Spleen (tissue), 11 donors: Measurements from ENCODE around the gene CXCL16. TPM values are rescaled to one million over a fixed set of nuclear protein-coding genes. Genes with fewer than 3 reads are reported as not detected.
"Not testable (repeated sequence)": the region's sequence is repeated elsewhere in the genome, so short reads cannot be mapped to it uniquely, and the experiment has no call there.

Experiments
- DNase-seq: peaks from one replicate; pipeline ENCODE4 v3.0.0-alpha.2; 2020
- H3K27ac ChIP-seq, 8 donors: fragments of 200-600 bp; sonication (generic) in 7 of 8; 1 replicate in 4 of 8; 2 replicates in 4 of 8; pipeline versions ENCODE4 v1.5.0 to v1.8.0; 2016 to 2021; ENCODE audit warnings: inconsistent platforms in 4 of 8, mild to moderate bottlenecking in 4 of 8, moderate library complexity in 1 of 8
- H3K27me3 ChIP-seq, 7 donors: fragments of 200-600 bp; sonication (generic) in 6 of 7; replicated peaks in 1 of 7; 1 replicate in 4 of 7; 2 replicates in 3 of 7; pipeline versions ENCODE4 v1.5.0 to v1.8.0; 2016 to 2021; ENCODE audit warnings: inconsistent platforms in 3 of 7, mild to moderate bottlenecking in 1 of 7
- H3K36me3 ChIP-seq, 6 donors: fragments of 200-600 bp; sonication (generic) in 5 of 6; 1 replicate in 4 of 6; 2 replicates in 2 of 6; pipeline versions ENCODE4 v1.5.0 to v1.8.0; 2016 to 2021; ENCODE audit warnings: inconsistent platforms in 2 of 6
- H3K4me1 ChIP-seq, 6 donors: fragments of 200-600 bp; sonication (generic) in 5 of 6; 1 replicate in 3 of 6; 2 replicates in 3 of 6; pipeline versions ENCODE4 v1.5.0 to v1.8.0; 2016 to 2021; ENCODE audit warnings: inconsistent platforms in 3 of 6
- H3K4me3 ChIP-seq, 8 donors: fragments of 200-600 bp; sonication (generic) in 7 of 8; 1 replicate in 4 of 8; 2 replicates in 4 of 8; pipeline versions ENCODE4 v1.5.0 to v1.8.0; 2016 to 2021; ENCODE audit warnings: inconsistent platforms in 4 of 8, mild to moderate bottlenecking in 4 of 8, moderate library complexity in 2 of 8
- H3K9me3 ChIP-seq, 8 donors: fragments of 200-600 bp; sonication (generic) in 7 of 8; 1 replicate in 4 of 8; 2 replicates in 4 of 8; pipeline versions ENCODE4 v1.5.0 to v1.8.0; 2016 to 2021; ENCODE audit warnings: inconsistent platforms in 4 of 8
- POLR2A ChIP-seq, 3 donors: fragments of 450-650 bp; IDR thresholded peaks; one replicate each; pipeline ENCODE4 v1.5.1; 2017; ENCODE audit warnings: antibody characterized with exemption in 3 of 3, mild to moderate bottlenecking in 1 of 3
- POLR2AphosphoS5 ChIP-seq, 3 donors: sonication (generic); formaldehyde crosslinking; IDR thresholded peaks; one replicate each; pipeline ENCODE4 v1.5.1; 2017; ENCODE audit warnings: antibody characterized with exemption in 3 of 3
- WGBS, 5 donors: extraction: QIAGEN DNeasy Blood & Tissue Kit in 3 of 5; methylation state at CpG; one replicate each; pipeline versions ENCODE4 v1.1.5 to v1.1.7; 2013 to 2018; 5-methylcytosine and 5-hydroxymethylcytosine counted together
- intact Hi-C: fragments of 100-400 bp; cut with DNase I; formaldehyde crosslinking; loops from one replicate; pipeline ENCODE4 v1.15.0; 2023; ENCODE audit warnings: low total_unique reads
- polyA plus RNA-seq, 3 donors: library from polyadenylated mRNA; stranded (reverse); fragments of 200-250 nt; gene quantifications; one replicate each; pipeline ENCODE4 v1.2.1, GENCODE V29; 2013
- total RNA-seq, 7 donors: library from RNA; depleted of rRNA in 3 of 7; stranded (reverse); fragments of >200 nt in 3 of 7; fragmentation: NEBNext Ultra II Directional in 4 of 7; extraction: Animal tissue kit (Norgen Biotek cat#: 25700) in 4 of 7; gene quantifications; one replicate each; pipeline versions ENCODE4 v1.1.0 to v1.2.1, GENCODE V29; 2016 to 2021
- TF ChIP-seq, protein P1 (sequence below), 11 experiments: fragments of 200-600 bp in 7 of 11; fragments of 450-650 bp in 4 of 11; sonication (generic) in 4 of 11; IDR thresholded peaks in 8 of 11; conservative IDR thresholded peaks in 3 of 11; 1 replicate in 7 of 11; 2 replicates in 4 of 11; pipeline versions ENCODE4 v1.4.0 to v1.8.0; 2016 to 2021; ENCODE audit warnings: antibody characterized with exemption in 11 of 11, inconsistent platforms in 4 of 11, mild to moderate bottlenecking in 1 of 11
- donor health status: healthy with polysubstance abuse.
- donor health status: DM: no; HTN: no; CAD: no; lungs with moderate emphysema.
- donor health status: DM: no; HTN: no; CAD: no.
- donor health status: Bipolar disorder and iron deficiency.
- donor health status: healthy.
- donor health status: DM: no; HTN: no; CAD: no.
- donor health status: DM: yes; HTN: yes; CAD: no.

Gene CXCL16
- total and polyA plus RNA-seq, 10 donors: 11.5 to 104 (median 58.7) TPM

DNA sequence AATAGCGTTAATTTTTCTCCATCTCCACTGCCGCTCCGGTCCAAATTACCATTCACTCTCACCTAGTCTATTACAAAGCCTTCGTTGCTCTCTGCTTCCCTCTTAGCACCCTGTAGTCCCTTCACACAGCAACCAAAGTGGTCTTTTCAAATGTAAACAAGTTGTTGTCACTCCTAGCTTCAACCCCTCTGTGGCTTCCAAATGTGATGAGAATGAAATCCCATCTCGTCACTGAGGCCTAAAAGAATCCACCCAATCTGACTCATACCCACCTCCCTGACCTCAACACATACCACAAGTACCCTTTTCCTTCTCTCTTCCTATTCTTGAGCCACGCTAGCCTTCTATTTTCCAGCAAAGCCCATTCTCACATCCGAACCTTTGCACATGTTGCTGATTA, 33.6 kb downstream of the CXCL16 start:
- TF ChIP-seq POLR2AphosphoS5 (IDR thresholded peaks at IDR 0.05): no peak
- TF ChIP-seq, protein P1, sequence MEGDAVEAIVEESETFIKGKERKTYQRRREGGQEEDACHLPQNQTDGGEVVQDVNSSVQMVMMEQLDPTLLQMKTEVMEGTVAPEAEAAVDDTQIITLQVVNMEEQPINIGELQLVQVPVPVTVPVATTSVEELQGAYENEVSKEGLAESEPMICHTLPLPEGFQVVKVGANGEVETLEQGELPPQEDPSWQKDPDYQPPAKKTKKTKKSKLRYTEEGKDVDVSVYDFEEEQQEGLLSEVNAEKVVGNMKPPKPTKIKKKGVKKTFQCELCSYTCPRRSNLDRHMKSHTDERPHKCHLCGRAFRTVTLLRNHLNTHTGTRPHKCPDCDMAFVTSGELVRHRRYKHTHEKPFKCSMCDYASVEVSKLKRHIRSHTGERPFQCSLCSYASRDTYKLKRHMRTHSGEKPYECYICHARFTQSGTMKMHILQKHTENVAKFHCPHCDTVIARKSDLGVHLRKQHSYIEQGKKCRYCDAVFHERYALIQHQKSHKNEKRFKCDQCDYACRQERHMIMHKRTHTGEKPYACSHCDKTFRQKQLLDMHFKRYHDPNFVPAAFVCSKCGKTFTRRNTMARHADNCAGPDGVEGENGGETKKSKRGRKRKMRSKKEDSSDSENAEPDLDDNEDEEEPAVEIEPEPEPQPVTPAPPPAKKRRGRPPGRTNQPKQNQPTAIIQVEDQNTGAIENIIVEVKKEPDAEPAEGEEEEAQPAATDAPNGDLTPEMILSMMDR (IDR thresholded peaks at IDR 0.05 in 8 of 11, conservative IDR thresholded peaks at IDR 0.05 in 3 of 11): no peak
- TF ChIP-seq POLR2A (IDR thresholded peaks at IDR 0.05): no peak
- H3K27me3 ChIP-seq: no peaks in the 10 kb centered on the region
- intact Hi-C loops: loop anchor here (10.0 kb wide), 1 partner anchor 179 kb away; no protein-coding TSS in a partner anchor
- peaks cover 13 to 56% (median 38%) of the 10 kb centered on the region in 6 donors for H3K4me1 ChIP-seq
- H3K27ac ChIP-seq: no peak overlapping the region
- DNase-seq: no peak
- no peak overlapping the region for H3K4me3 ChIP-seq
- H3K9me3 ChIP-seq: no peaks in the 10 kb centered on the region
- H3K36me3 ChIP-seq: no peaks in the 10 kb centered on the region
- 82 to 87% (median 85%) methylated on average over 7 of the region's 7 CpGs for whole genome bisulfite sequencing, 5 donors

DNA sequence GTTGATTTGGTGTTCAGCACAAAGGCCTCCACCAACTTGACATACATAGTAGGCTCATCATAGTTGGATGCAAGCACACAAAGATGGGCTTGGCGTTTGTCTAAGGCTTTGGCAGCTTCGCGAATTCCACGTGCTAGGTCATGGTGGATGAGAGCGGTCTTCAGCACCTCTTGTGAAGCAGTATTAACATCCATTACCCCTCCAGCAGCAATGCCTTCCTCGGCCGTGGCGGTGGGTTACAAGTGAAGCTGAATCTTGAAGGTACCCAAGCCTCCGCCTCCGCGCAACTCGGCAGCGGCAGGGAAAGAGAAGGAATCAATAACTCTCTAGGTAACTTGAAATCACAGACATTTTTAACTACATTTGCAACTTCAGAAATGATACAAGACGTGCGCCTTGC, 34.7 kb downstream of the CXCL16 start:
- DNase-seq: no peak
- Histone ChIP-seq H3K4me3 (peak overlapping the region in 1 of 8 donors; percentile 86), H3K9me3 (no peaks in the 10 kb centered on the region), H3K4me1 (peaks cover 13 to 50% (median 35%) of the 10 kb centered on the region in 6 donors), H3K36me3 (peaks cover 0 to 4% (median 0%) of the 10 kb centered on the region in 6 donors), H3K27me3 (no peaks in the 10 kb centered on the region), H3K27ac (no peak overlapping the region)
- TF ChIP-seq, protein P1 (IDR thresholded peaks at IDR 0.05 in 8 of 11, conservative IDR thresholded peaks at IDR 0.05 in 3 of 11): no peak
- no peak for TF ChIP-seq POLR2A (IDR thresholded peaks at IDR 0.05)
- intact Hi-C loops: loop anchor here (10.0 kb wide), 1 partner anchor 180 kb away; no protein-coding TSS in a partner anchor
- WGBS, 5 donors: 96 to 97% (median 97%) methylated on average over 15 of the region's 15 CpGs

DNA sequence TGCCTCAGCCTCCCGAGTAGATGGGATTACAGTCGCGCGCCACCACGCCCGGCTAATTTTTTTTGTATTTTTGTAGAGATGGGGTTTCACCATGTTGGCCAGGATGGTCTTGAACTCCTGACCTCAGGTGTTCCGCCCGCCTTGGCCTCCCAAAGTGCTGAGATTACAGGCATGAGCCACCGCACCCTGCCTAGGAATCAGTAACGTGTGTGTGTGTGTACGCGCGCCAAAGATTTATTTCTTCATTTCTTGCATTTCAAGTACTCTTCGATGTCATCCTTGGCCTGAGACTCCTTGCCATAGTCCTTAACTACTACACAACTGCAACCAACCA, 35.2 kb downstream of the CXCL16 start:
- intact Hi-C loops: loop anchor here (10.0 kb wide), 1 partner anchor 180 kb away; no protein-coding TSS in a partner anchor
- H3K27ac ChIP-seq: peak overlapping the region in 7 of 8 donors; percentile 85 to 93 (median 88)
- not testable (repeated sequence) for DNase-seq

DNA sequence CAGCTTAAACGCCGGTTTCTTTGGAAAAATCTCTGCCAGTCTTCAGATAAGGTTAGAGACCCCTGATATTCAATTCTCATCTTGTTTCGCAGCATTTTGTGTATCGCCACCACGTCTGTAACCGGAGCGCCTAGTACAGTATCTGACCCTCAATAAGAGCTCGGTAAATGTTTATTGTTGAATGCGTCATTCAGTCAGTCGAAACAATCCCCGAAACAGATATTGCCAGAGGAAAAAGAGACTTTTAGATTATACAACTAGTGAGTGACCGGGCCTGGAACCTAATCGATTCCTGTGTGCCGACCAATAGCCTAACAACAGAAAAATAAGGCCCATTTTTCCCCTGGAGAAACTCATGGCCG, 36.4 kb downstream of the CXCL16 start:
- WGBS, 5 donors: 9 to 11% (median 10%) methylated on average over 15 of the region's 15 CpGs
- Histone ChIP-seq H3K4me3 (peak overlapping the region; percentile 86 to 99 (median 97)), H3K27ac (peak overlapping the region; percentile 82 to 93 (median 88)), H3K36me3 (peaks cover 0 to 6% (median 0%) of the 10 kb centered on the region in 6 donors), H3K27me3 (no peaks in the 10 kb centered on the region), H3K9me3 (no peaks in the 10 kb centered on the region), H3K4me1 (peaks cover 13 to 38% (median 30%) of the 10 kb centered on the region in 6 donors)
- TF ChIP-seq, protein P1 (IDR thresholded peaks at IDR 0.05 in 8 of 11, conservative IDR thresholded peaks at IDR 0.05 in 3 of 11): no peak
- TF ChIP-seq POLR2A (IDR thresholded peaks at IDR 0.05) (no peak), POLR2AphosphoS5 (IDR thresholded peaks at IDR 0.05) (no peak)
- DNase-seq: no peak
- intact Hi-C loops: loop anchor here (10.0 kb wide), 1 partner anchor 181 kb away; no protein-coding TSS in a partner anchor

More for the DNA sequence above, 35.2 kb downstream of the CXCL16 start:
- not testable (repeated sequence) for H3K36me3 ChIP-seq, H3K9me3 ChIP-seq, H3K27me3 ChIP-seq
- 47 to 52% (median 50%) methylated on average over 14 of the region's 14 CpGs for WGBS, 5 donors
- Histone ChIP-seq H3K4me3 (peak overlapping the region; percentile 86 to 99 (median 97)), H3K4me1 (peaks cover 13 to 45% (median 31%) of the 10 kb centered on the region in 6 donors)
